ENCODE measurements around the gene PREPL.
A peak's percentile ranks its signal among the peaks of the same experiment; 100 is the strongest.
"Not testable (repeated sequence)": the region's sequence is repeated elsewhere in the genome, so short reads cannot be mapped to it uniquely, and the experiment has no call there.

PREPL gene

DNA sequence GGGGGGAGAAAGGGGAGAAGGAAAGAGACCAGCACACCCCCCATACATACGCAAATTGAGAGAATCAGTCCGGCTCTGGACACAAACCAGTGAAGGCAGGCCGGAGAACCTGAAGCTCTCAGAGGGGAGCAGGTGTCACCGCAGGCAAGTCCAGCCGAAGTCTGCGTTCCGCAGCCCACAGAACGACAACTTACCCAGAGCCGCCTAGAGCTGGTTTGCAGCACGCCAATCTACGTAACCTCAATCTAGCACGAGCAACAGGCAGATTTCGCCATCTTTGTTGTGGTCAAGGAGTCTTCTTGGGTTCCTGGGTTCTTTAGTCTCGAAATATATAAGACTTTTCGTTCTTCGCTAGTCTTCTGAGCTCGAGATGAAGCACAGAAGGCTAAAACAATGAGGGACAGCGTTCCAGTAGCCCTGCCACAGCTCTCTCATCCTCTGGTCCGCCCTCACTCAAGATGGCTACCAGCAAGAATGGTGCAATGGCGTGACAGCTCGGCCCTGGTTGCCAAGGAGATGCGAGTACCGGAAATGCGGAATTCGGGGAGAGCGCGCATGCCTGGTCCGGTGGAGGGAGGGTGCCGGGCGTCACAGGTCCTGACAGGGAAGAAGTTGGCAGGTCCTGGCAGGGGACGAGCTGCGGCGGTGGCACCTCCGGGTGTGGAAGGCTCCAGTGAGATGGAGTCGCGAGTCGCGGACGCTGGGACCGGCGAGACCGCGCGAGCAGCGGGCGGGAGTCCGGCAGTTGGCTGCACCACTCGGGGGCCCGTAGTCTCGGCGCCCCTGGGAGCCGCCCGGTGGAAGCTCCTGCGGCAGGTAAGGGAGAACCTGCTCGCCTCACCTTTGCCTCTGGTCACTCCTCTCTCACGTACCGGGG is at the start of gene PREPL, which contains the start of gene CAMKMT:
PREPL (minus strand) TSS at position 165 of the 877 bp plus-strand sequence. CDS start 15,152 bp downstream, outside the sequence.
CAMKMT (plus strand) TSS at position 618 of the 877 bp plus-strand sequence.
- TF ChIP-seq ZFX (IDR thresholded peaks at IDR 0.05; ENCODE audit: borderline replicate concordance), result no peak
- TF ChIP-seq, protein P1, sequence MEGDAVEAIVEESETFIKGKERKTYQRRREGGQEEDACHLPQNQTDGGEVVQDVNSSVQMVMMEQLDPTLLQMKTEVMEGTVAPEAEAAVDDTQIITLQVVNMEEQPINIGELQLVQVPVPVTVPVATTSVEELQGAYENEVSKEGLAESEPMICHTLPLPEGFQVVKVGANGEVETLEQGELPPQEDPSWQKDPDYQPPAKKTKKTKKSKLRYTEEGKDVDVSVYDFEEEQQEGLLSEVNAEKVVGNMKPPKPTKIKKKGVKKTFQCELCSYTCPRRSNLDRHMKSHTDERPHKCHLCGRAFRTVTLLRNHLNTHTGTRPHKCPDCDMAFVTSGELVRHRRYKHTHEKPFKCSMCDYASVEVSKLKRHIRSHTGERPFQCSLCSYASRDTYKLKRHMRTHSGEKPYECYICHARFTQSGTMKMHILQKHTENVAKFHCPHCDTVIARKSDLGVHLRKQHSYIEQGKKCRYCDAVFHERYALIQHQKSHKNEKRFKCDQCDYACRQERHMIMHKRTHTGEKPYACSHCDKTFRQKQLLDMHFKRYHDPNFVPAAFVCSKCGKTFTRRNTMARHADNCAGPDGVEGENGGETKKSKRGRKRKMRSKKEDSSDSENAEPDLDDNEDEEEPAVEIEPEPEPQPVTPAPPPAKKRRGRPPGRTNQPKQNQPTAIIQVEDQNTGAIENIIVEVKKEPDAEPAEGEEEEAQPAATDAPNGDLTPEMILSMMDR (IDR thresholded peaks at IDR 0.05), result no peak

DNA sequence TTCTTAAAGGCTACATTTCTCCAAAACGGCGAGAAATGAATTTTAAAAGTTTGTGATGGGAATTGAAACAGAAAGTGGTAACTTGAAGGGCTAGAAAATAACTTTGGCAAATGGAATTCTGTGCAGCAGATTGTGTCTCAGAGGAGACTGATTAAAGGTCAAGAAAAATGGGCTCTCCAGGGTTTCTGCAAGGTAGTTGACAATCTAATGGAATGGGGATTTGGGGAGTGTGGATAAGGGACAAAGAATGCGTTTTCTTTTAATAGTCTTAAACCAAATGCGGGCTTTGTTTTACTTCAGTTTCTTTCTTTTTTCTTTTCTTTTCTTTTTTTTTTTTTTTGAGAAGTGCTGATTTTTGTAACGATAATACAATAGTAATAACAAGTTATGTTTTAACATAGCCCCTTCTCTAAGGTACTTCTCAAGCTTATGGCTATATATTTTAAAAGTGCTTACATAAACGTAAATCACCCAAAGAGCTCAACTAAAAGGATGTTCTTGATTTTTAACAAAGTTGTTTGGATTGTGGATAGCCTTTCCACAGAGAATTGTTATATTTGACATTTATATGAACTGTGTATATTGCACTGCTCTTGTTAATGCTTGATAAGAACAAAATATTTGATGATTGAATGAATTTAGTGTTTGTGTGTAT is 37.1 kb upstream of the PREPL start:
- no peak overlapping the region for H3K27ac ChIP-seq
- TF ChIP-seq, protein P1 (IDR thresholded peaks at IDR 0.05), result no peak
- TF ChIP-seq ZFX (IDR thresholded peaks at IDR 0.05; ENCODE audit: borderline replicate concordance), result no peak

More for the DNA sequence above, at the start of gene PREPL, which contains the start of gene CAMKMT:
- peak within 1 kb of the TSS; percentile 79 for H3K27ac ChIP-seq

GRCh38 chr2:44397447-44398175 is 36.3 kb upstream of the PREPL start:
- no peak overlapping the region for H3K27ac ChIP-seq

DNA sequence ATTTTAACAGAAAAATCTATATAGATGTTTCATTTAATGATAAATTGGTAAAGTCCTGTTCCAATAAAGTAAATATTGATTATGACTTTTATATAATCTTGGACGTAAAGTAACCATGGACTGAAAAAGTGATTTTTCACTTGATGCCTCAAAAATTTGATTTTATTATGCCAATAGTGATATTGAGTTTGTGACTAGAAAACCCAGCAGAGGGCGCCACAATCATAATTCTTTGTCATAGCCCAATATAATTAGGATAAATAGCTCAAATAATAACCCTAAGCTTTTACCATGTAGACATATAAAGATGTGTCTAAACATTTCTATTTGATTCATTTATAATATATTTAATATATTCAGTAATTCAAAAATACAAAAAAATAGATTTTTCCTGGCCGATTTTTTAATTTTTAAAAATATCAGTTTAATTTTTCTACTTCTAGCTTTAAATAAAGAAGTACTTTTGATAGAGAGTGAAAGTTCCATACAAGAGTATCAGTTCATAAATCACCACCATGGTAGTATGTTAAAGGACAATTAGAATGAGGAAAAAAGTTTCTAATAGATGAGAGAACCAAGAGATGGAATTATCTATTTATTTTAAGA is 31.1 kb upstream of the PREPL start:
- H3K27ac ChIP-seq, result no peak overlapping the region
- no peak for TF ChIP-seq ZFX (IDR thresholded peaks at IDR 0.05; ENCODE audit: borderline replicate concordance)
- TF ChIP-seq, protein P1 (IDR thresholded peaks at IDR 0.05), result peak; percentile 63

More at GRCh38 chr2:44397447-44398175, 36.3 kb upstream of the PREPL start:
- TF ChIP-seq ZFX (IDR thresholded peaks at IDR 0.05; ENCODE audit: borderline replicate concordance), result no peak
- TF ChIP-seq, protein P1 (IDR thresholded peaks at IDR 0.05), result no peak

- no peak for TF ChIP-seq ZFX (IDR thresholded peaks at IDR 0.05; ENCODE audit: borderline replicate concordance)
- TF ChIP-seq, protein P1 (IDR thresholded peaks at IDR 0.05), result no peak
- H3K27ac ChIP-seq, result no peak overlapping the region
These were observed 28.6 kb upstream of the PREPL start for GRCh38 chr2:44389895-44390294.

DNA sequence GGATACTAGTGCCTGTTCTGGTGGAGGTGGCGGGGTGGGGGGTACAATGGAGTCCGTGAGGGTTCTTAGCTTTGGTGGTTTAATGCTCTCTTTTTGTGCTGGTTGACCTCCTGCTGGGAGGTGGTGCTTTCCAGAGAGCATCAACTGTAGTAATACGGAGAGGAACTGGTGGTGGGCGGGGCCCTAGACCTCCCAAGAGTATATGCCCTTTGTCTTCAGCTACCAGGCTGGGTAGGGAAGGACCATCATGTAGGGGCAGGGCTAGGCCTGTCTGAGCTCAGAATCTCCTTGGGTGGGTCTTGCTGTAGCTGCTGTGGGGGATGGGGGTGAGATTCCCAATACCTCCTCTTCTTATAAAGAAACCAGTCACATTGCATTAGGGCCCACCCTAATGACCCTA is 27.6 kb upstream of the PREPL start:
- TF ChIP-seq, protein P1 (IDR thresholded peaks at IDR 0.05), result no peak
- no peak for TF ChIP-seq ZFX (IDR thresholded peaks at IDR 0.05; ENCODE audit: borderline replicate concordance)
- H3K27ac ChIP-seq, result no peak overlapping the region

- H3K27ac ChIP-seq, result not testable (repeated sequence)
These were observed 23.9 kb upstream of the PREPL start for GRCh38 chr2:44385226-44385625.
